ENCODE measurements around the gene CPA2.

CPA2 gene

GRCh38 chr7:130281260-130281659 lies 14.6 kb downstream of the CPA2 start:
- Histone ChIP-seq H3K4me3 (replicated peaks; ENCODE audit: low read depth, low read length) (no peak overlapping the region), H3K27me3 (replicated peaks; ENCODE audit: control insufficient read depth, insufficient read depth, low read length) (no peaks in the 10 kb centered on the region), H3K36me3 (ENCODE audit: control insufficient read depth, insufficient read depth, low read length) (no peaks in the 10 kb centered on the region)
- no peak for TF ChIP-seq CTCF (IDR thresholded peaks at IDR 0.05; ENCODE audit: insufficient read depth, low read length, poor library complexity, severe bottlenecking)
- DNase-seq (ENCODE audit: extremely low read depth, insufficient read length), result no peak

GRCh38 chr7:130286881-130287280 lies 20.2 kb downstream of the CPA2 start:
- no peak for DNase-seq (ENCODE audit: extremely low read depth, insufficient read length)
- Histone ChIP-seq H3K4me3 (replicated peaks; ENCODE audit: low read depth, low read length) (no peak overlapping the region), H3K36me3 (ENCODE audit: control insufficient read depth, insufficient read depth, low read length) (no peaks in the 10 kb centered on the region), H3K27me3 (replicated peaks; ENCODE audit: control insufficient read depth, insufficient read depth, low read length) (no peaks in the 10 kb centered on the region)
- TF ChIP-seq CTCF (IDR thresholded peaks at IDR 0.05; ENCODE audit: insufficient read depth, low read length, poor library complexity, severe bottlenecking), result no peak

GRCh38 chr7:130288168-130288567 lies 21.5 kb downstream of the CPA2 start:
- Histone ChIP-seq H3K4me3 (replicated peaks; ENCODE audit: low read depth, low read length) (no peak overlapping the region), H3K36me3 (ENCODE audit: control insufficient read depth, insufficient read depth, low read length) (no peaks in the 10 kb centered on the region), H3K27me3 (replicated peaks; ENCODE audit: control insufficient read depth, insufficient read depth, low read length) (no peaks in the 10 kb centered on the region)
- DNase-seq (ENCODE audit: extremely low read depth, insufficient read length), result no peak
- TF ChIP-seq CTCF (IDR thresholded peaks at IDR 0.05; ENCODE audit: insufficient read depth, low read length, poor library complexity, severe bottlenecking), result no peak

GRCh38 chr7:130288829-130289228 lies 22.2 kb downstream of the CPA2 start:
- no peaks in the 10 kb centered on the region for H3K27me3 ChIP-seq (replicated peaks; ENCODE audit: control insufficient read depth, insufficient read depth, low read length)
- no peak for TF ChIP-seq CTCF (IDR thresholded peaks at IDR 0.05; ENCODE audit: insufficient read depth, low read length, poor library complexity, severe bottlenecking)
- no peak for DNase-seq (ENCODE audit: extremely low read depth, insufficient read length)
- H3K4me3 ChIP-seq (replicated peaks; ENCODE audit: low read depth, low read length), result no peak overlapping the region
- no peaks in the 10 kb centered on the region for H3K36me3 ChIP-seq (ENCODE audit: control insufficient read depth, insufficient read depth, low read length)

GRCh38 chr7:130289478-130289877 lies 22.8 kb downstream of the CPA2 start:
- TF ChIP-seq CTCF (IDR thresholded peaks at IDR 0.05; ENCODE audit: insufficient read depth, low read length, poor library complexity, severe bottlenecking), result no peak
- no peak for DNase-seq (ENCODE audit: extremely low read depth, insufficient read length)
- Histone ChIP-seq H3K4me3 (replicated peaks; ENCODE audit: low read depth, low read length) (no peak overlapping the region), H3K27me3 (replicated peaks; ENCODE audit: control insufficient read depth, insufficient read depth, low read length) (no peaks in the 10 kb centered on the region), H3K36me3 (ENCODE audit: control insufficient read depth, insufficient read depth, low read length) (no peaks in the 10 kb centered on the region)

- no peak for TF ChIP-seq CTCF (IDR thresholded peaks at IDR 0.05; ENCODE audit: insufficient read depth, low read length, poor library complexity, severe bottlenecking)
- Histone ChIP-seq H3K4me3 (replicated peaks; ENCODE audit: low read depth, low read length) (no peak overlapping the region), H3K36me3 (ENCODE audit: control insufficient read depth, insufficient read depth, low read length) (no peaks in the 10 kb centered on the region), H3K27me3 (replicated peaks; ENCODE audit: control insufficient read depth, insufficient read depth, low read length) (no peaks in the 10 kb centered on the region)
- DNase-seq (ENCODE audit: extremely low read depth, insufficient read length), result no peak
Observed at GRCh38 chr7:130290745-130291144, 24.1 kb downstream of the CPA2 start.
